ENCODE measurements around the gene TAF3. TPM values are rescaled to one million over a fixed set of nuclear protein-coding genes. Genes with fewer than 3 reads are reported as not detected.
A peak's percentile ranks its signal among the peaks of the same experiment; 100 is the strongest.

TAF3 gene
- total and polyA plus RNA-seq, 11 donors: 5.7 to 14.0 (median 10.3) TPM

DNA sequence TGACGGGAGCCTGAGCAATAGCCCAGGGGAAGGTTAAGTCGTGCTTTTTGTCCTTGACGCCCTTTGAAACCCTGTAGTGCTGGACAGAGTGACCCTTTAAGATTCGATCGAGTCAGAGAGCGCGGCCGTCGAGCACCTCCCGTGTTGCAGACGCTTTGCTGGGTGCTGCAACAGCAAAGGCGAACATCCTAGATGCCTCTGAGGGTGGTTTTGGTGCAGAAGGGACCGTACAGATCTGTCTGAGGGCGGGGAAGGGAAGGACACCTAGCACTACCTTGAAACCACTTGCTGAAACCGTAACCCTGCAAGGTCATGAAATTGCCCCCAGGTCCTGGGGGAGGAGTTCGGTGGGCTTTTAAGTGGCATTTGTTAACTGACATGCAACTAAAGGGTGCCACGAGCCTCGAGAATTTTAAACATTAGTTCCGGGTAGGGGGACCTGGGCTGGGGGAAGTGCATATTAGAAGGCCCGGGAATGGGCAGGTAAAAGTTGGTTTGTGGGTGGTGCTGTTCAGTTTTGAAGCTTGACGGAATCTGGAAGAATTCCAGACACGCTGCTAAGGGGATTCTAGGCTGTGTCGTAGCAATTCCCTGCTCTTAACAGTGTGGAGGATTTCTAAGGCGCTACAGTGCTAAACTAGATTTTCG is 29.5 kb upstream of the TAF3 start:
- peak overlapping the region; percentile 76 to 97 (median 88) for H3K4me3 ChIP-seq
- 2 to 3% (median 3%) methylated on average over 20 to 25 of the region's 25 CpGs for WGBS, 4 donors
- TF ChIP-seq, protein P1, sequence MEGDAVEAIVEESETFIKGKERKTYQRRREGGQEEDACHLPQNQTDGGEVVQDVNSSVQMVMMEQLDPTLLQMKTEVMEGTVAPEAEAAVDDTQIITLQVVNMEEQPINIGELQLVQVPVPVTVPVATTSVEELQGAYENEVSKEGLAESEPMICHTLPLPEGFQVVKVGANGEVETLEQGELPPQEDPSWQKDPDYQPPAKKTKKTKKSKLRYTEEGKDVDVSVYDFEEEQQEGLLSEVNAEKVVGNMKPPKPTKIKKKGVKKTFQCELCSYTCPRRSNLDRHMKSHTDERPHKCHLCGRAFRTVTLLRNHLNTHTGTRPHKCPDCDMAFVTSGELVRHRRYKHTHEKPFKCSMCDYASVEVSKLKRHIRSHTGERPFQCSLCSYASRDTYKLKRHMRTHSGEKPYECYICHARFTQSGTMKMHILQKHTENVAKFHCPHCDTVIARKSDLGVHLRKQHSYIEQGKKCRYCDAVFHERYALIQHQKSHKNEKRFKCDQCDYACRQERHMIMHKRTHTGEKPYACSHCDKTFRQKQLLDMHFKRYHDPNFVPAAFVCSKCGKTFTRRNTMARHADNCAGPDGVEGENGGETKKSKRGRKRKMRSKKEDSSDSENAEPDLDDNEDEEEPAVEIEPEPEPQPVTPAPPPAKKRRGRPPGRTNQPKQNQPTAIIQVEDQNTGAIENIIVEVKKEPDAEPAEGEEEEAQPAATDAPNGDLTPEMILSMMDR (IDR thresholded peaks at IDR 0.05): no peak
- H3K4me1 ChIP-seq: peaks cover 6 to 67% (median 46%) of the 10 kb centered on the region in 12 donors
- peaks cover 0 to 24% (median 7%) of the 10 kb centered on the region in 9 donors for H3K36me3 ChIP-seq
- ATAC-seq (peak in 2 of 4 donors; percentile 4 to 10), DNase-seq (peak in 2 of 5 donors; percentile 12 to 20)
- no peaks in the 10 kb centered on the region for H3K27me3 ChIP-seq
- no peaks in the 10 kb centered on the region for H3K9me3 ChIP-seq
- H3K27ac ChIP-seq: peak overlapping the region; percentile 92 to 98 (median 95)
- intact Hi-C loops (cut with DNase I): loop anchor here in 4 of 10 donors (2.0 kb wide), 1 partner anchor 30 kb away; the partner anchor contains the start of gene TAF3 (in 4 of the 4)

DNA sequence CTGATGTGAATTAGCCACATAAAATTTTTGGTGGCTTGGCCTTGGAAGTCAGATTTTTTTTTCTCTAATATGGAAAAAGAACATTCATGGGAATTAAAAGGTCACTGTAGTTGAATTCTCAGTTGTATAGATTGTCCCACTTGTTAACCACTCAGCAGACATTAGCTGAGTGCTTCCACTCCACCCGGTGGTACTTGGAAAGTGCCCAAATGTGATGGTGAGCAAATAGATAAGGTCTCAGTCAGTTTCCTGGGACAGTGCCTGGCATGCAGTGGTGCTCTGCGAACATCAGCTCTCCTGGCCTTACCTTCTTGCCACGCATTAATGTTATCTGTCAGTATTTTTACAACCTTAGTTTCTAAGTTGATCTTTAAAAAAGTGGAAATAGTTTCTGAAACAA is 28.9 kb upstream of the TAF3 start:
- Histone ChIP-seq H3K9me3 (no peaks in the 10 kb centered on the region), H3K36me3 (peaks cover 0 to 21% (median 7%) of the 10 kb centered on the region in 9 donors), H3K27ac (peak overlapping the region; percentile 92 to 98 (median 95)), H3K4me3 (peak overlapping the region; percentile 76 to 97 (median 88)), H3K4me1 (peaks cover 6 to 73% (median 52%) of the 10 kb centered on the region in 12 donors), H3K27me3 (no peaks in the 10 kb centered on the region)
- peak; percentile 32 to 59 (median 46) for ATAC-seq
- intact Hi-C loops (cut with DNase I): loop anchor here in 4 of 10 donors (2.0 kb wide), 1 partner anchor 29 kb away; the partner anchor contains the start of gene TAF3 (in 4 of the 4)
- peak in 4 of 5 donors; percentile 55 to 78 (median 72) for DNase-seq
- 26 to 34% (median 30%) methylated on average over 3 of the region's 3 CpGs for WGBS, 4 donors
- TF ChIP-seq, protein P1 (IDR thresholded peaks at IDR 0.05): no peak
- TF ChIP-seq POLR2A (IDR thresholded peaks at IDR 0.05): no peak

DNA sequence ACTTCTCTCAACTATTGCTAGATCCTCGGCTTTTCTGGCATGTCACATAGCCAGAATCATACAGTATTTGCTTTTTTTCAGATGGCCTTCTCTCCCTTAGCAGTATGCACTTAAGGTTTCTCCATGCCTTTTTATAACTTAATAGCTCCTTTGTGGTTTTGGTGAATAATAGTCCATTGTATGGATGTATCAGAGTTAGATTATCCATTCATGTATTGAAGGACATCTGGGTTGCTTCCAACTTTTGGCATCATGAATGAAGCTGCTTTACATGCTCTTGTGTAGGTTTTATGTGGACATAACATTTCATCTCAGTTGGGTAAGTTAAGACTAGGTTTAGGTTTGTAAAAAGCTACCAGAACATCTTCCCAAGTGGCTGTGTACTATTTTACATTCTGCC is 25.8 kb upstream of the TAF3 start:
- intact Hi-C loops (cut with DNase I): no loop called here

More for the DNA sequence above, 25.8 kb upstream of the TAF3 start:
- WGBS, 4 donors: 43 to 61% (median 57%) methylated on average over 1 of the region's 1 CpG
- no peaks in the 10 kb centered on the region for H3K27me3 ChIP-seq
- H3K4me1 ChIP-seq: peaks cover 6 to 86% (median 52%) of the 10 kb centered on the region in 12 donors
- H3K27ac ChIP-seq: no peak overlapping the region
- DNase-seq: no peak
- H3K9me3 ChIP-seq: no peaks in the 10 kb centered on the region
- ATAC-seq: no peak
- TF ChIP-seq POLR2A (IDR thresholded peaks at IDR 0.05): no peak
- TF ChIP-seq, protein P1 (IDR thresholded peaks at IDR 0.05): no peak
- H3K4me3 ChIP-seq: no peak overlapping the region
- H3K36me3 ChIP-seq: peaks cover 0 to 38% (median 16%) of the 10 kb centered on the region in 9 donors
